H1 (cell line): ENCODE results near the gene MOV10L1. TPM values are rescaled to one million over a fixed set of nuclear protein-coding genes. Genes with fewer than 3 reads are reported as not detected.

Experiments
- TEAD4 ChIP-seq: IDR thresholded peaks from 2 replicates; pipeline ENCODE4 v1.6.1; 2012; ENCODE audit warnings: low read depth, low read length, inconsistent platforms, mixed read lengths
- polyA plus RNA-seq, 7 experiments: library from polyadenylated mRNA; depleted of rRNA in 3 of 7; stranded (reverse) in 5 of 7; unstranded in 2 of 7; fragments of >200 nt in 5 of 7; fragments of 200-250 nt in 2 of 7; gene quantifications; 1 replicate in 5 of 7; 2 replicates in 1 of 7; 4 replicates in 1 of 7; pipeline versions ENCODE4 v1.2.1 to v1.2.3, GENCODE V29; 2011 to 2013; ENCODE audit warnings: missing spikeins in 2 of 7, mixed read lengths in 2 of 7
- total RNA-seq: library from RNA; stranded (reverse); fragmentation: NEBNext Ultra II Directional; extraction: Animal tissue kit (Norgen Biotek cat#: 25700); gene quantifications from 2 replicates; pipeline ENCODE4 v1.2.1, GENCODE V29; 2021

Gene MOV10L1
- total and polyA plus RNA-seq, 2 of the 8 experiments (the other 6 are each of a cell fraction or from before 2014, with no cell fraction given) = 0.32 TPM; not detected in 1

- TF ChIP-seq TEAD4 = no peak
These were observed 63.9 kb downstream of the MOV10L1 start (continued) for GRCh38 chr22:50153756-50154140.
